GM12872 (cell line): ENCODE results near the gene RAB13.

Source experiments
- CTCF ChIP-seq: IDR thresholded peaks from 3 replicates; pipeline ENCODE4 v1.5.1; 2011; ENCODE audit warnings: low read depth, mild to moderate bottlenecking, low read length, moderate library complexity; ENCODE audit not compliant: insufficient read depth

Gene RAB13

GRCh38 chr1:153995640-153996039, 9.5 kb upstream of the RAB13 start:
- no peak for TF ChIP-seq CTCF

GRCh38 chr1:153995202-153995601, 9.1 kb upstream of the RAB13 start:
- no peak for TF ChIP-seq CTCF

- TF ChIP-seq CTCF = no peak
These were observed 5.7 kb upstream of the RAB13 start for GRCh38 chr1:153991806-153992205.

- no peak for TF ChIP-seq CTCF
These were observed 5.1 kb upstream of the RAB13 start for GRCh38 chr1:153991151-153991630.

GRCh38 chr1:153990468-153991150, 4.5 kb upstream of the RAB13 start, which contains the start of gene RPS27:
Gene RPS27 (plus strand): TSS chr1:153990762. CDS start chr1:153990797, 35 bp downstream.
- no peak for TF ChIP-seq CTCF

- no peak for TF ChIP-seq CTCF
These were observed 1.5 kb upstream of the RAB13 start for GRCh38 chr1:153987621-153988020.

GRCh38 chr1:153985341-153985912, 712 bp downstream of the RAB13 start:
- no peak for TF ChIP-seq CTCF
